Measurements from ENCODE around the gene HTR7.

HTR7 gene

DNA sequence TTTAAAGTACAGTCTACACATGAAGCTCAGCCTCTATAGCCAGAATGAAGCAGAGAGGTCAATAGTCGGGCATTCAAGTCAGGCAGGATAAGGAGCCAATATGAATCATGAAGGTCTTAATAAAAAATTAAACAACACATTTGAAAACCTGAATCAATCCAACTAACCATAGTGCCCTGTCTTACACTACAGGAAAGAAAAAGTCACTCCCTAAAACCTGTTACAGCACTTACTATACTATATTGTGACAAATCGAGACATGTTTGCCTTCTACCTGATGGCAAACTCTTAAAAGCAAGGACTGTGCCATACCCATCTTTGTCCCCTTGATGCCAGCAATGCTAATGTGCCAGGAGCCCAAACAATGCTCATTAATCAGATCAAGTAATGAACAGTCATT, 117.6 kb downstream of the HTR7 start:
- no peak for DNase-seq (ENCODE audit: low read depth in 2 of 2)

DNA sequence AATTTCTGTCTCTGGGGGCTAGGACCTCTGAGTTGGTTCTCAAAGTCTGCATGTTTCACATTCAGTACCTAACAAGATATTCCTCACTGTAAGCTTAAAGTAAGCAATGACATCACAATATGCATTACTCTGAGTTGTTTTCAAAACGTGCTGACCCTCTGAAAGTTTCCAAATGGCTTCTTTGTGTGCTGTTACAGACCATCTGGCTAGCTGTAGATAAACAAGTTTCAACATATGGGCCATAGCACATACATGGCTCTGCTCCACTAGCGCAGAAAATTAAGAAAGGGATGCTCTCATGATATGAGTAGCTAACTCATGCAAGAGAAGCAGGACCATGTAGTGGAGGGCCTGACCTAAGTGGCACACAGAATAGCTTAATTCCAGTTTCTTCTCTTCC, 119.0 kb downstream of the HTR7 start:
- no peak for DNase-seq (ENCODE audit: low read depth in 2 of 2)

DNA sequence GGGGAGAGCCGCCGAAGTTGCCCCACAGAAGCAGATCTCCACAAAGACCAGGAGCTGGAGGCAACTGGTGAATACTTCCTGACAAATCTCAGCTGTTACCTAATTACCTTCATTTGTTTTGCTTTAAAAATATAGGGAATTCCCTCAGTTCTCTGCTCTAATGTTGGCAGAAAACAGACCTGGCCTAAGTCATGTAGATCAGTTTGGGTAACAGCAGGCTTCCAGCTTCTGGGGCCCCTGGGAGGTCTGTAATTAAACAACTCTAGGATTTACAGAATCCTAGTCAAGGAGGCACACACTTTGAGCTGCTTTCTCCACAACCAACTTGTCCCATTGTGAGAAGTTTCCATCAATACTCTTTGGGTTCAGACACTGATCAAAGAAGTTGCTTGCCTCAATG, 123.4 kb downstream of the HTR7 start:
- DNase-seq (ENCODE audit: low read depth in 2 of 2) = no peak

DNA sequence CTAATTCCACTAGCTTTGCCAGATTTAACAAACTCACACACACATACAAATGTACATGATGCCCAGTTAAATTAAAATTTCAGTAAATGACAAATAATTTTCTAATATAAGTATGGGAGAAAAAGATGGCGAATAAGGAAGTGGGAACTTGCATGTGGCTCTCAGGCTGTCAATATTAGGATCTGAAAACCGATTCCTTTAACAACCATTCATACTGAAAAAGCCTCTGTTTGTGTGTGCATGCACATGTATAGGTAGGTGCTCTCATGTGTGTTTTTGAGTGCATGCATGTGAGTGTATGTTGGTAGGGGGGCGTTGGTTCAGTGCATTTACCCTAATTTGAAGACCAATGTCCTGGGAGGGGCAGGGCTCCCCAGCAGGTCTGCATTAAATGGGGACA, 125.3 kb downstream of the HTR7 start:
- no peak for DNase-seq (ENCODE audit: low read depth in 2 of 2)

DNA sequence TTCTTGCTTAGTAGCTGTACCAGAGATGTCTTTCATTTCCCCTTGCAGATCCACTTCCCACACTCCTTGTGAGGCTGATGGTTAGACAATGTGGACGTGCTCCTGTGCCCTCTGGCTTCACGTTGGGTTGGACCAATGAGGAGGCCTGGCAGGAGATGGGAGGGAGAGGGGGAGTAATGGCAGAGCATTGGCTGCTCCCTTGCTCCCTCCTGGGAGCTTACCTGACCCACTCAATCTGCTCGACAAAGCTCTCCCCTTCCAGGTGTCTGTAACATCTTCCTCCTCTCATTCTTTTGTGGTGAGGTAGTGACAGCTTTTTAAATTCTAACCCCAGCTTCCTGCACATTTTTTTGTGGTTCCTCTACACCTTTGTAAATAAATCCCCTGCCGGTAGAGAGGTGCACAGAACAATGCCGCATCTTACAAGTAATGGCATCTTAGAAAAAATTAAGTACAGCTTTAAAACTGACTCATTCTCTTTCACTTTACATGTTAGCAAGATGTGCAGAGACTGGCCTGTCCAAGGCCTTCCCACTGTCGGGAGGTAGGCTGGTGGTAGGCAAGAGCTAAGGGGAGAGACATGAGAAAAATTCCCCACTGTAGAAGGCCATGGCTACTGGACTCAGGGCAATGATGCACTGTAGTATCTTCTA, 134.3 kb downstream of the HTR7 start:
- DNase-seq (ENCODE audit: low read depth in 2 of 2) = no peak

DNA sequence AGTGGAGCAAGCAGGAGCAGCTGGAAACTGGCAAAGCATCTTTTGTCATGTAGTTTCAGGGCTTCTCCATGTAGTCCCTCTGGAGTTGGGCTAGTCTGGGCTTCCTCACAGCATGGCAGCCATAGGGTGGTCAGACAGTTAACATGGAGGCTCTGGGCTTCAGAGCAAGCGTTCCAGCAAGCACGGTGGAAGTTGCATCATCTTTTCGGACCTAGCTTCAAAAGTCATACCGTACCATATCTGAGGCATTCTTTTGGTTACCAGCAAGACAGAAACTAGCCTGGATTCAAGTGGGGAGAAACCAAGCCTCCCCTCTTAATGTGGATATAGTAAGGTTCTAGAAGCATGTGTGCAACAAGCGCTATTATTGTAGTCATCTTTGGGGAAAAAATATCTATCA, 135.0 kb downstream of the HTR7 start:
- DNase-seq (ENCODE audit: low read depth in 2 of 2) = no peak

DNA sequence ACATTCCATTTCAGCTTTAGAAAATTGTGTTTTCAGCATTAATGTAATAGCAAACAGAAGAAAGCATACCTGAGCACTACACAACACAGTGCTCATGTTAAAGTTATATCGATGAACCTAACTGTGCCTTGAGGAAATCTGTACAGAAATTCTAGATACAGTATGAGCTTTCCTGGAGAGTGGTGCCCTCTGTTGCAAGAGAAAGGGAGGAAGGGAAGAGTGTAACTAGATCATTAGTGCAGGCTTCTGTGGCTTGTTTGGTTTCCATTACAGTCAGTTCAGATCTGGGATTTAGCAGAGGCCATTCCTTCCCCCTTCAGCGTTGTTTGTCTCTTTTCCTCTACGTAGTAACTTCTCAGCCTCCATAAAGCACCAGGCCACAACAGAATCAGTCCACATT, 139.7 kb downstream of the HTR7 start:
- DNase-seq (ENCODE audit: low read depth in 2 of 2) = no peak

DNA sequence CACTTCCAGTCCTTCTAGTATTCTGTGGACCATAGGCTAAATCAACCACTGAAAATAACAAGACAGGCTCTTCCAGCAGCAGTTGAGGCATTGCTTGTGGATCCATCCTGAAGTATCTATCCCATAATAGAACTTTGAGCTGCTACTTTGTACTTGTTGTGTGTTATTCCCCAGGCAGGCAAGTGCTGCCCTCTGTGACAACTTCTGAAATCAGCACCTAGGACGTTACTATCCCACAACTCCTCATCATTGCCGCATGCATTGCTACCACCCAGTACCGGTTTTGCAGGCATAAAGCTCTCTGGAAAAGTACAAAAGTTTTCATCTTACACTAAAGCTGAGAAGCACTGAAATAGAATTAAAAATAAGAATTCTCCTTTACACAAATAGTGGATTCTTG, 145.3 kb downstream of the HTR7 start:
- no peak for DNase-seq (ENCODE audit: low read depth in 2 of 2)

DNA sequence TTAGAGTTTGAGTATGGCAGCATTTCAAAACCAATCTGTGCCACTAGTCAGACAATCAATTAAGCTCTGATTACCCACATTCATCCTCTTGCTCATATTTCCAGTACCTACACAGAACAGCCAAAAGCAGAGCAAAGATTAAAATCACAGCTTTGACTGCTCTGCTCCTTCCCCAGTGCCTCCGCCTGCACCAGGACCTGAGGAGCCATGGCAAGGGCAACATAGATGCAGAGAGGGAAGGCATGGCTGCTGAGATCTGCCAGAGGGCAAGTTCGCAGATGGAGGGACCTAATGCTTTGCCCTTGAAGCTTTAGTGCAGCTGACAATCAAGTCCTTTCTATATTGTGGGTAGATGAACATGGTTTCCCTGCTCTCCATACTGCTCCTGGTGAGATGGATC, 148.1 kb downstream of the HTR7 start:
- DNase-seq (ENCODE audit: low read depth in 2 of 2) = no peak

DNA sequence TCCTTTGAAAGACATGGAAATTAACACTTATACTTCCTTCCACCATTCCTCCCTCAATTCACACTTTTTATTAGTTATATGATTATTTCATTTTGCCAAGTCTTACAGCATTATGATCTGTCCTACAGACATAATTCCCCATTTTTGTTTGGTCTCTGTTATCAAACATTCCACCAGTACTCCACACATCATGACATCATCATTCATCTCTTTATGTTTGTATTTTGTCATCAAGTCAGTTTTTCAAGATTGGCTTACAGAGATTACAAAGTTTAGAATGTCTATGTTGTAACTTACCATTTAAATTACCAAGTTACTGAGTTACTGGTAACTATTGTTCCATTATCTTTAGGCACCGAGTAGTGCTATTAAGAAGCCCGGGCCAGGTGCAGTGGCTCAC, 150.2 kb downstream of the HTR7 start:
- DNase-seq (ENCODE audit: low read depth in 2 of 2) = no peak

DNA sequence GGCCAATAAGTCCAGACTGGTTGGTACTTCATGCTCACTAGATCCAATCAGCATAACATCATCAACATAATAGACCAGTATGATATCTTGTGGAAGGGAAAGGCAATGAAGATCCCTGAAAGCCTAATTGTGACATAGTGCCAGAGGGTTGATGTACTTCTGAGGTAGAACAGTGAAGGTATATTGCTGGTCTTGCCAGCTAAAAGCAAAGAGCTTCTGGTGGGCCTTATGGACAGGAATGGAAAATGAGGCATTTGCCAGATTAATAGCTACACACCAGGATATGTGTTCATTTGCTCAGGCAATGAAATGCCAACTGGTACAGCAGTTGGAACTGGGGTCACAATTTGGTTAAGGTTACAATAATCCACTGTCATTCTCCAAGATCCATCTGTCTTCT, 156.4 kb downstream of the HTR7 start:
- DNase-seq (ENCODE audit: low read depth in 2 of 2) = no peak

DNA sequence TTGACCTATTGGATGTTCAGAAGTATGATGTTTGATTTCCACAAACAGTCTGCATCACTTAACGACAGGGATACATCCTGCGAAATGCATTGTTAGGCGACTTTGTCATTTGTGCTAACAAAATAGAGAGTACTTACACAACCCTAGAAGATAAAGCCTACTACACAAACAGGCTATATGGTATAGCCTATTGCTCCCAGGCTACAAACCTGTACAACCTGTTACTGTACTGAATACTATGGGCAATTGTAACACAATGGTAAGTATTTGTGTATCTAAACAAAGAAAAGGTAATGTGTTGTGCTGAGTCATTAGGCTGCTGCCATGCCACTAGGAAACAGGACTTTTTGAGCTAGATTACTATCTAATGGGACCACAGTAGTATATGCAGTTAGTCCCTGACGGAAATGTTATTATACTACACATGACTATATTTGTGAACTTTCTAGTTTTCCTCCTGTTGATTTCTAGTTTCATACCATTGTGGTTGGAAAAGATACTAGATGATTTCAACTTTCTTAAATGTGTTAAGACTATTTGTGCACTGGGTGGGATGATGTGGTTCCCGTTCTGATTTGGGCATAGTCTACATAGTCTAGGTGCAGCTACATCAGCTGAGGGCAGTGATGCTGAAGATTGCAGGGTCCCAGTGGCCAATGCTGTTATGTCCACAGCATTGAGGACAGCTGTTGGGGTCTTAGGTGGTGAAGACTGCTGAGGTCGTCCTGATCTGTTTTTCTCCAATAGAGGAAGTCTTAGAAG, 161.7 kb downstream of the HTR7 start:
- DNase-seq (ENCODE audit: low read depth in 2 of 2) = no peak
